OCI-LY3 (cell line): ENCODE results near the gene TOP3B.

Source experiments
- H2AFZ ChIP-seq: fragments of 200-600, 300-600 bp; shearing (Covaris generic); 2 replicates; pipeline ENCODE4 v1.6.0; 2014; ENCODE audit warnings: antibody characterized with exemption, low read depth, low read length
- H3K27ac ChIP-seq: fragments of 200-600, 300-600 bp; sonication (generic); 2 replicates; pipeline ENCODE4 v1.5.1; 2014; ENCODE audit warnings: mild to moderate bottlenecking, low read length, moderate library complexity, mixed read lengths
- H3K27me3 ChIP-seq: fragments of 200-600, 300-600 bp; sonication (generic); 2 replicates; pipeline ENCODE4 v1.6.1; 2014; ENCODE audit warnings: low read depth, low read length, mixed read lengths
- H3K36me3 ChIP-seq: fragments of 200-600, 300-600 bp; sonication (generic); replicated peaks from 2 replicates; pipeline ENCODE3; 2014; ENCODE audit warnings: low read depth, low read length, mixed read lengths
- H3K4me1 ChIP-seq: fragments of 300-600, 200-600 bp; sonication (generic); 2 replicates; pipeline ENCODE4 v1.6.1; 2014; ENCODE audit warnings: low read length, mixed read lengths
- H3K4me2 ChIP-seq: fragments of 200-600, 300-600 bp; sonication (generic); 2 replicates; pipeline ENCODE4 v1.6.1; 2014; ENCODE audit warnings: low read length, mixed read lengths
- H3K4me3 ChIP-seq: fragments of 300-600, 200-600 bp; sonication (generic); 2 replicates; pipeline ENCODE4 v1.5.1; 2014; ENCODE audit warnings: antibody characterized with exemption, mild to moderate bottlenecking, low read length, moderate library complexity
- H3K79me2 ChIP-seq: fragments of 300-600, 200-600 bp; shearing (Covaris generic); 2 replicates; pipeline ENCODE4 v1.6.1; 2014; ENCODE audit warnings: mild to moderate bottlenecking, low read length, mixed read lengths
- H3K9ac ChIP-seq: fragments of 300-600, 200-600 bp; shearing (Covaris generic); 2 replicates; pipeline ENCODE4 v1.6.0; 2014; ENCODE audit warnings: mild to moderate bottlenecking, low read length, moderate library complexity
- H3K9me3 ChIP-seq: fragments of 200-600, 300-600 bp; shearing (Covaris generic); 2 replicates; pipeline ENCODE4 v1.6.1; 2014; ENCODE audit warnings: low read length, mixed read lengths; ENCODE audit not compliant: insufficient read depth
- H4K20me1 ChIP-seq: fragments of 200-600, 300-600 bp; sonication (generic); 2 replicates; pipeline ENCODE4 v1.6.1; 2016; ENCODE audit warnings: low read length, mixed read lengths; ENCODE audit not compliant: insufficient read depth
- EZH2phosphoT487 ChIP-seq: fragments of 200-600 bp; shearing (Covaris generic); IDR thresholded peaks from 2 replicates; pipeline ENCODE4 v1.6.1; 2018; ENCODE audit warnings: antibody characterized with exemption, mixed run types, low read depth
- TF ChIP-seq, protein P1 (sequence below): fragments of 200-600, 300-600 bp; sonication (generic); IDR thresholded peaks from 2 replicates; pipeline ENCODE4 v1.5.1; 2014; ENCODE audit warnings: antibody characterized with exemption, low read length, low read depth

The TOP3B gene

DNA sequence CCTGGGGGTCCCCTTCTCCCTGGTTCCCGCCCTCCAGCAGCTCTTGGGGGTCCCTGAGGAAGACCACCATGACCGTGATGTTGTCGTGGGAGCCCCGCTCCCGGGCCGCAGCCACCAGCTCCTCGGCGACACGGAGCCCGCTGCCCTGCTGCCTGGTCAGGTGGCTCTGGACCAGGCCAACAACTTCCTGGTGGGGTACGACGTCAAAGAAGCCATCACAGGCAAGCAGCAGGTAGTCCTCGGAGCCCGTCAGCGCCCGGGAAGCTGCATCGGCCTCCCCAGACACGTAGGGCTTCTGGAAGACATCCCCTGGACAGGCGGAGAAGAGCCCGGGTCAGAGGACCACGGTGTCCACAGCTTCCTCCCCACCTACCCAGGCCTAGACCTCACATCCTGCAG is 59.4 kb downstream of the TOP3B start:
- H3K4me3 ChIP-seq = no peak overlapping the region
- H2AFZ ChIP-seq = no peak overlapping the region
- H3K36me3 ChIP-seq = no peaks in the 10 kb centered on the region
- no peaks in the 10 kb centered on the region for H3K4me1 ChIP-seq
- TF ChIP-seq EZH2phosphoT487 = no peak
- TF ChIP-seq, protein P1, sequence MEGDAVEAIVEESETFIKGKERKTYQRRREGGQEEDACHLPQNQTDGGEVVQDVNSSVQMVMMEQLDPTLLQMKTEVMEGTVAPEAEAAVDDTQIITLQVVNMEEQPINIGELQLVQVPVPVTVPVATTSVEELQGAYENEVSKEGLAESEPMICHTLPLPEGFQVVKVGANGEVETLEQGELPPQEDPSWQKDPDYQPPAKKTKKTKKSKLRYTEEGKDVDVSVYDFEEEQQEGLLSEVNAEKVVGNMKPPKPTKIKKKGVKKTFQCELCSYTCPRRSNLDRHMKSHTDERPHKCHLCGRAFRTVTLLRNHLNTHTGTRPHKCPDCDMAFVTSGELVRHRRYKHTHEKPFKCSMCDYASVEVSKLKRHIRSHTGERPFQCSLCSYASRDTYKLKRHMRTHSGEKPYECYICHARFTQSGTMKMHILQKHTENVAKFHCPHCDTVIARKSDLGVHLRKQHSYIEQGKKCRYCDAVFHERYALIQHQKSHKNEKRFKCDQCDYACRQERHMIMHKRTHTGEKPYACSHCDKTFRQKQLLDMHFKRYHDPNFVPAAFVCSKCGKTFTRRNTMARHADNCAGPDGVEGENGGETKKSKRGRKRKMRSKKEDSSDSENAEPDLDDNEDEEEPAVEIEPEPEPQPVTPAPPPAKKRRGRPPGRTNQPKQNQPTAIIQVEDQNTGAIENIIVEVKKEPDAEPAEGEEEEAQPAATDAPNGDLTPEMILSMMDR = no peak
- no peaks in the 10 kb centered on the region for H3K9me3 ChIP-seq
- no peak overlapping the region for H3K9ac ChIP-seq
- no peaks in the 10 kb centered on the region for H3K27me3 ChIP-seq
- no peaks in the 10 kb centered on the region for H3K79me2 ChIP-seq
- no peaks in the 10 kb centered on the region for H4K20me1 ChIP-seq
- no peak overlapping the region for H3K4me2 ChIP-seq
- H3K27ac ChIP-seq = no peak overlapping the region

DNA sequence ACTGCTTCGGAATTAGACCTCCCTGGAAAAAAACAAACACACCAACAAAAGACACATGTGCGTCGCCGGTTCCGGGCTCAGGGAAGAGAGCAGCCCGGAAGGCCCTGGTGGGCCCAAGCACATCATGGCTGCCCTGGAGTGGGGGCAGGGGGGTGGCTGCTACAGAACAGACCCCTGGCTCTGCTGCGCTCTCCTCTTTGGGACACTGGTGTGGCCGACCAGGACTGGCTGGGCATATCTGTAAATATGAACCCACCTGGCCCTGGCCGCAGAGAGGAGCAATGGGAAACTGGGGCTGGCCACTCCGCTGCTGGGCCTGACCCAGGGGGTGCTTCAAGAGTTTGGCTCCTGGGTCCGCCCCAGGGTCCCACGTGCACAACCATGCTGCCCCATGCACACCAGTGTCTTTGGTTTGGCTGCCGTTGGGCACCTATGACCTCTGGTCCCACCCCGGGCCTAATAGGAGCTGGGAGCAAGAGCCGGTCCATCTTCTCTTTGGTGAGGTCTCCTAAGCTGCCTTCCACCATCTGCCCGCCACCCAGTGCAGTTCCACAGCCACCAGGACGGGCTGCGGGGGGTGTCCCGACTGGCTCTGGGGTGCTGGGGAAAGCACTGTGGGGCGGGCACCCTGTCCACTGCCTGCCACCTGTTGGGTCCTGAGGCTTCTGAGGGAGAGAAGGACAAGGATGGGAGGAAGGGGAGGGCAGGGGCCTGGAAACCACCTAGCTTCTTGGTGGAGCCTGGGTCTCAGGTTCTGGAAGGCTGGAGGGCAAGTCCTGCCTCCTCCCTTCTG is 60.0 kb downstream of the TOP3B start:
- H3K36me3 ChIP-seq = no peaks in the 10 kb centered on the region
- no peaks in the 10 kb centered on the region for H3K4me1 ChIP-seq
- no peak overlapping the region for H3K27ac ChIP-seq
- no peak overlapping the region for H3K4me3 ChIP-seq
- H3K9me3 ChIP-seq = no peaks in the 10 kb centered on the region
- H3K4me2 ChIP-seq = no peak overlapping the region
- H2AFZ ChIP-seq = no peak overlapping the region
- TF ChIP-seq EZH2phosphoT487 = no peak
- TF ChIP-seq, protein P1 = no peak
- no peak overlapping the region for H3K9ac ChIP-seq
- H4K20me1 ChIP-seq = no peaks in the 10 kb centered on the region
- H3K27me3 ChIP-seq = no peaks in the 10 kb centered on the region
- no peaks in the 10 kb centered on the region for H3K79me2 ChIP-seq

DNA sequence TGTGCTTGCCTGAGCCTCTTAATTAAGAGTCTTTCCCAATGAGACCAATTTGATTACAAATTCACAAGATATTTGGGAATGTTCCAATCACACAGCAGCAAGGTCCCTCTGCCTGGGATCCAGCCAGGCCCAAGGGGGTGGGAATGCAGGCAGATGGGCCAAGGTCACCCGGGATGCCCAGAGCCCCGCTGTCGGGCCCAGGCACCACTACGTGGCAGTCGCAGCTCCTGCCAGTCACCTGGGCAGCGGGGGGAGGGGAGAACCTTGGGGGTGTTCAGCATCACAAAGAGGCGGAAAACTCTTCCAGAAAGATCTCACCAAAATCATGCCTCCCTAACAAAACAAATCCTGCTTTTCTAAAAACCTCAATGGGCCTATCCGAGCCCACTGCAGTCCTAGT is 60.9 kb downstream of the TOP3B start:
- Histone ChIP-seq H3K27ac (no peak overlapping the region), H4K20me1 (no peaks in the 10 kb centered on the region), H3K27me3 (0 out of 2 replicates have a peak, but pooled peaks cover 3% of the 10 kb centered on the region), H3K4me3 (no peak overlapping the region), H3K36me3 (no peaks in the 10 kb centered on the region), H3K79me2 (no peaks in the 10 kb centered on the region), H3K9ac (no peak overlapping the region), H3K4me2 (no peak overlapping the region), H3K9me3 (no peaks in the 10 kb centered on the region), H2AFZ (no peak overlapping the region), H3K4me1 (no peaks in the 10 kb centered on the region)
- TF ChIP-seq EZH2phosphoT487 = no peak
- TF ChIP-seq, protein P1 = no peak

DNA sequence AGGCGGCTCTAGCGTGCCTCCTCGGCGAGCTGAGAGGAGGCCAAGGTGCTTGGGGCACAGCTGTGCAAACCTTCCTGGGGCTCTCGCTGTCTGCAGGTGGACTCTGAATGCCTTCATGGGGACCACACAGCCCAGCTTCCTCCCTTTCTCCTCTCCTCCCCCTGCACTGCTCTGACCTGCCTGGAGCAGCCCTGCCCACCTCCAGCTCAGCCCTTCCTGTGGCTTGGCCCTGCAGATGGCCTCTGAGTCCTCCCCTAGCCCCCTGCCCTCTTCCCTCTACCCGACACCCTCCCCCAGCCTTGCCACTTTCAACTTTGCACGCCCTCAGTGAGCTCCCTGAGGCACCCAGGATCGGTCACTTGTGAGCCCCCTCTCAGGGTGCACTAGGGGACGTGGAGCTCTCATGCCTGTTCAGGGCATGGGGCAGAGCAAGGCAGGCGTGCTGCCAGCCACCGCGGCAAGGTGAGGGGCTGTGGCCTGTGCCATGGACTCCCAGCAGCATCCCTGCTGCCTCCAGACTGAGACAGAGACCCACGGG is 61.3 kb downstream of the TOP3B start:
- H3K36me3 ChIP-seq = no peaks in the 10 kb centered on the region
- no peaks in the 10 kb centered on the region for H3K79me2 ChIP-seq
- H4K20me1 ChIP-seq = no peaks in the 10 kb centered on the region
- H2AFZ ChIP-seq = no peak overlapping the region
- H3K27ac ChIP-seq = no peak overlapping the region
- no peak overlapping the region for H3K4me3 ChIP-seq
- H3K27me3 ChIP-seq = 0 out of 2 replicates have a peak, but pooled peaks cover 3% of the 10 kb centered on the region
- H3K9ac ChIP-seq = no peak overlapping the region
- TF ChIP-seq, protein P1 = no peak
- no peak for TF ChIP-seq EZH2phosphoT487
- H3K9me3 ChIP-seq = no peaks in the 10 kb centered on the region
- H3K4me1 ChIP-seq = no peaks in the 10 kb centered on the region
- H3K4me2 ChIP-seq = no peak overlapping the region
